NCI-H69 (cell line): ENCODE measurements around the gene GIMAP2.

ENCODE experiments used
- DNase-seq: peaks from one replicate; lab custom pipeline; 2025; lab: John Stamatoyannopoulos, UW

The GIMAP2 gene

DNA sequence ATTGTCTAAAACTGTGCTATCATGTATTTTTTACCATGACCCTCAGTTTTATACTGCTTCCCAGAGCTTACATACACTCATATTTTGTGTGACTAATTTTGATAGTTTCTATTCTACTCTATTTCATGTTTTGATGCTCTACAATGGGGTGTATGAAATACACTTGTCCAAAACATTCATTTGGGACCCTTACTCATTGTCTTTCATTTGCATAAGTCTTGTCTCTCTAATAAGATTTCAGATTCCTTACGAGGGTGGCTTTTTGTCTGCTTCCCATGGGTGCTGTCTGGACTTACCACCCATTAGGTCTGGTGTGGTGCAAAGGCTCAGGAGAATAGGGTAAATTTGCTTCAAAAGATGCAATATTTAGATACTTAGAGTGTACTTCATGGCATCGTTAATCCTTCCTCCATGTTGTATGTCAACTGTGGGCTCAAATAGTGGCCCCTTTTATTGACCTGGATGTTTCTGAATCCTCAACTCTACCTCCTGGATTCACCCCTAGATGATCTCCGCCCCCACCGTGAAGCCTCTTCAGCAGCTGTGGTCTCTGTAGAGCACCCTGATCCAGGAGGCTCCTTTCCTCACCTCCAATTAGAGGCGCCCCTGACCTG lies 48.1 kb downstream of the GIMAP2 start:
- no peak for DNase-seq

DNA sequence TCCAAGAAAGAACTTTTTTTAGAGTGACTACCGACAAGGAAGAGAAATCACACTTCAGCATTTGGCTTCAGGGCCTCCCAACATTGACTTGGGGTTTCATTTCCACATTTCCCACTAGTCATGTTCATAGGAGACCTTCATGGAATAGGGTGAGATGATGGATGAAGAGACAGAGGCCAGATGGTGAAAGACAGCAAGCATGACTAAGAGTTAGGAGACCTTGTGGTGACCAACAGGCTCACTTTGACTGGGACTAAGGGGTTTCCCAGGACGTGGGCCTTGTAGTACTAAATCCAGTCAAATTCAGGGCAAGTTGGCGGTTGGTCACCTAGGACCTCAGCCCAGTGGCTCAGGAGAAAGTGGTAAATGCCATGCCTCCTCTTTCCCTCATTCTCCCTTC lies 48.7 kb downstream of the GIMAP2 start:
- no peak for DNase-seq

DNA sequence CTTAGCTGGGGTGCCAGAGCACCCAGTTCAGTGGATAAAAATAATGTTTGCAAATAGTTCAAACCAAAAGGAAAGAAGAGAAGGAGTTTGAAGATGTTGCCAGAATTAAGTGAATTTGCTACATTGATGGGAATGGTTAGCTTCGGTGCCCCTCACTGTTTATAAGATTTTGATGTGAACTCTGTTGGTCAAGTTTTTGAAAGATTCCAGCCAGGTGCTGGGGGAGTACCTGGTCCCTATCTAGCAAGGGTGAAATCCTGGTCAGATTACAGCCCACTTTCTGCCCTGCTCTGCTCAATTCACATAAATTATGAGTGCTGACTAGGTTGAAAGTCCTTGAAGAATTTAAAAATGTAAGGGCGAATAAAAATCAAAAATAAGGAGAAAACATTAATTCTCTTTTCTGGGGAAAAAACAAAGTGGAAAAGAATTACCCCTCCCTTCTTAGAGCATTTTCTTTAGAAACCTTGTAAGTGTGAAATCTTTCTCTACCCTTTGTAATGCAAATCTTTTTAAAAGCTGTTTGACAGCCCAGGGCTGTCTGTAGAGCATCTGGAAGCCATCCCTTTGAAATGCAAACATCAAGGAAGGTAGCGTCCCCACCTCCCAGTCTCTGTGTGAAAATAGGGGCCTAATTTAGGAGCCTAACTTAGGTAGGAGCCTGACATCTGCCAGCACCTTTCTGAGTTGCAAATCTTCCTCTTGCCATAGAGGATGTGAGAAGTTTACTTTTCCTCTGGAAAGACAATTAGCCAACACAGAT lies 50.3 kb downstream of the GIMAP2 start:
- DNase-seq, result peak; percentile 84

DNA sequence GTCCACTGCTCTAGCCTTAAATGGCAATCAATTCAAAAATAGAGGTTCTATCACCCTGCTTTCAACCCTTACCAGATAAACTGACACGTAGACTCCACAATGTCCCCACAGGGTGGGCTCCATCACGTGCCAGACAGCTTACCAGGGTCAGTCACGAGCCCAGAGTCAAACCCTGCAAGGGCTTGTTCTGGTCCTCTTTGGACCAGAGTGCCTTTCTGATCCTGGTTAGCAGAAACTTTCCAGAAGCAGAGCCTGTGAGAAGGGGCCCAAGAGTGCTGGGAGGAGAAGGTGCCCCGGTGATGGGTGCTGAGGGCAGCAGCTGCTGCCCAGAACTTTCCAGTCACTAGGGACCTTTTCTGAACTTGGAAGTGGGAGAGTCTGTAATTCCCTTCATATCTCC lies 51.4 kb downstream of the GIMAP2 start:
- DNase-seq, result no peak

DNA sequence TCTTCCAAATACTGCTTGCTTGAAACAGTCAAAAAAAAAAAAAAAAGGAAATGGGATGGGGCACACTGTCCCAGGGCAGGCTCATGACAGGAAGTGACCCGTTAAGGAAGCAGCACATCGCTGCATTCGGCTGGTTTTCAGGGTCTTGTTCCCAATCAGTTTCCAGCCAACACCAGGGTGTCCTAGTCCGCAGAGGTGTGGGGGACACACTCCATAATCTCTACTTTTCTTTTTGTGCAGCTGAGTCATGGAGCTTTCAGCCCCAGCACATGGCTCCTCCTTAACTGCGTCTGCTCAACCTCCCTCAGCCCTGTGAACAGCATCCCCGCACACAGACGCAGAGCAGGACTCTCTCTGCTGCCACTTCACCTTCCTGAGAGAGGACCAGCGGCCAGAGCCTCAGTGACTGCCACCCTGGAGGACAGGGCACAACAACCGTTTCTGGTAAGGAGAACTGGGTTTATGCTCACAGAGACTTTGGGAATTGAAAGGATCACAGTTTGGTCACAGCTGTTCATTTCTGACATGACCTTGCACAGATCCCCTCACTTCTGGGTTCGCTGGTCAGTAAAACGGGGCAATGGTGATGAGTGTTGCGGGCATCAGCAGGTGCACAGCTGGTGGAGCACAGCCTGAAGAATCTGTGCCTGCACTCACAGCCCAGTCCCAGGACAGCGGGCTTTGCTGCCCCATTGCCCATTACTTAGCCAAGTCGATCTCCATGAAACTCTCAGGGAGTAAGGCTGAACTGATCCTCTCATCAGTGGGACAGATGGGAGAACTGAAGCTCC lies 52.0 kb downstream of the GIMAP2 start, which contains the start of gene GIMAP5:
Gene GIMAP5 (plus strand): TSS at position 154 of the 791 bp plus-strand sequence. CDS start 3,467 bp downstream, outside the sequence.
- DNase-seq, result no peak

DNA sequence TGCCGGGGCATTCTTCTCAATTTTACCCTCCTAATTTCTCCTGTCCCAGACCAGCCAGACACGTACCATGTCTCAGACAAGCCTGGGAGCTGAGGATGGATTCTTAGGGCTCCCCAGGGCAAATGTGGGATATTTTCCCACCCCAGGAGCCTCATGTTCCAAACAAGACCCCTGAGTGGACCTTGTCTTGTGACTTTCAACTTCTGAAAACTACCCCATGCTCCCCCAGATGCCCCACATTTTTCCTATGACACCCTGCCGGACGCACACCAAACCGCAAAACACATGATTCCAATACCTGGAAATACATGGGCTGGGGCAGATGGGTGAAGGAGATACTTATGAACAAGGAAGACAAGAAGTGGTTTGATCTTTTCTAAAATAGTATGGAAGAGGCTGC lies 52.6 kb downstream of the GIMAP2 start:
- DNase-seq, result no peak

DNA sequence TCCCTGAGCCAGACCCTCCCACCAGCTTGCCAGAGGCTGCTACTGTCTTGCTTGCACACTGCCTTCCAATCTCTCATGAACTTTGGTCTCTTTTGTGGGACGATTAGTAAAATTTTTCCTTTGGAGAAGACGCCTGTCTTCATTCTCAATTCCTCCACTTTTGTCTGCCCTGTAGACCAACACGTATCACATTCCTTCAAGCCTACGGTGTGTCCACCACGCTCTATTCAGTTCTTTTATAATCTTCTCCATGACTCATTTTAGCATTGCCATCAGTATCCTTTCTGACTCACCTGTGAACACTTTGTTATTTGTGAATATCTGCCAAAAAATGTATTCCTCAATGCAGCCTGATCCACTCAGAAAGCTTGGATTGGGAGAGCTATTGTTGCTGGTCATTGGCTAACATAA lies 53.1 kb downstream of the GIMAP2 start:
- DNase-seq, result no peak

DNA sequence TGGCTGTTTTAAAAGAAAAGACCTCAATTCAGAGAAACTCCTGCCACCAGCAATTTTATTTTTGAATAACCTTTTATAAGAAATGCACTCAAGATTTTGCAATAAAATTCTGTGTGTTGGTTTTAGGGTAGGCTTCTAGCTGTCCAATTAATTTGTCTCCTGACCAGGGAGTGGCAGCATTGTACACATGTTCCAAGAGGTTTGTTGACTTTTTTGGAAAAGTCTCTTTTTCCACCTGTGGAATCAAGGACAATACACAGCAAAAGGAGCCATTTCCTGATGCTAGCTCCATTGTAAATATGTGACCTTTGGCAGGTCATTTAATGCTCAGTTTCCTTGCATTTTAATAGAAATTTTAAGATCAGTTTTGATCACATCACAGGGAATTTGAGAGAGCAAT lies 53.5 kb downstream of the GIMAP2 start:
- peak; percentile 46 for DNase-seq

DNA sequence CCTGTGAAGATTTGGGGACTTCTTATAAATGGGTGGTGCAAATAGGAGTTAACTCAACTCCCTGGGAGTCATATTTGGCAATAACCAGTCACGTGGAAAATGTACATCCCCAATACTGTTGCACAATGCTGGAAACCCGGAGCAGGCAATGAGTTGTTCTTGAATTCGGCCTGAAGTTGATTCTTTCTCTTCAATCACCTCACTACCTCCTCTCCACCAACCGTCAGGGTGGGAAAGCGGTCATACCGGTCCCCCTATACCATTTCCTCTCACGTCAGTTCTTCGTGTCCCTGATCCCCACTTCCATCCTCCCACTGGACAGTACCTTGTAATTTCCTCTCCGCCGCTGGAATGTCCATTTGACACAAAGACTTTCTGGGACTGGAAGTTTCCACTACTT lies 54.5 kb downstream of the GIMAP2 start:
- DNase-seq, result no peak

DNA sequence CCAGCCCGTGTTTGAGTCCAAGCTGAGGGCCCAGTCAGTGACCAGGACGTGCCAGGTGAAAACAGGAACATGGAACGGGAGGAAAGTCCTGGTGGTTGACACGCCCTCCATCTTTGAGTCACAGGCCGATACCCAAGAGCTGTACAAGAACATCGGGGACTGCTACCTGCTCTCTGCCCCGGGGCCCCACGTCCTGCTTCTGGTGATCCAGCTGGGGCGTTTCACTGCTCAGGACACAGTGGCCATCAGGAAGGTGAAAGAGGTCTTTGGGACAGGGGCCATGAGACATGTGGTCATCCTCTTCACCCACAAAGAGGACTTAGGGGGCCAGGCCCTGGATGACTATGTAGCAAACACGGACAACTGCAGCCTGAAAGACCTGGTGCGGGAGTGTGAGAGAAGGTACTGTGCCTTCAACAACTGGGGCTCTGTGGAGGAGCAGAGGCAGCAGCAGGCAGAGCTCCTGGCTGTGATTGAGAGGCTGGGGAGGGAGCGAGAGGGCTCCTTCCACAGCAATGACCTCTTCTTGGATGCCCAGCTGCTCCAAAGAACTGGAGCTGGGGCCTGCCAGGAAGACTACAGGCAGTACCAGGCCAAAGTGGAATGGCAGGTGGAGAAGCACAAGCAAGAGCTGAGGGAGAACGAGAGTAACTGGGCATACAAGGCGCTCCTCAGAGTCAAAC lies 56.9 kb downstream of the GIMAP2 start:
- no peak for DNase-seq
